Body of pancreas (tissue), 4 donors: ENCODE results near the gene KRT73.

ENCODE experiments used
- CTCF ChIP-seq, 7 experiments: fragments of 450-650 bp in 4 of 7; fragments of 200-600 bp in 3 of 7; sonication (generic) in 3 of 7; IDR thresholded peaks; one replicate each; pipeline ENCODE4 v1.5.1; 2016 to 2019; ENCODE audit warnings: antibody characterized with exemption in 7 of 7
- POLR2A ChIP-seq, 3 donors: fragments of 450-650 bp; IDR thresholded peaks; one replicate each; pipeline ENCODE4 v1.6.1; 2016; ENCODE audit warnings: antibody characterized with exemption in 3 of 3, mild to moderate bottlenecking in 2 of 3

- TF ChIP-seq CTCF (IDR thresholded peaks at IDR 0.05) (no peak), POLR2A (IDR thresholded peaks at IDR 0.05) (no peak)
Measured at GRCh38 chr12:52607314-52607713, 11.0 kb downstream of the KRT73 start.
